Nephron (organoid): ENCODE data around the gene FOXA2.

Experiments
- H3K27ac Mint-ChIP-seq, 3 experiments: 2 replicates each; pipeline ENCODE4 v1.8.0; 2020; ENCODE audit warnings: mixed read lengths in 3 of 3, mild to moderate bottlenecking in 2 of 3, moderate library complexity in 1 of 3
- H3K27me3 Mint-ChIP-seq: 2 replicates; pipeline ENCODE4 v1.8.0; 2021; ENCODE audit warnings: low read depth, mild to moderate bottlenecking, moderate library complexity, mixed read lengths
- H3K36me3 Mint-ChIP-seq: 2 replicates; pipeline ENCODE4 v1.8.0; 2020; ENCODE audit warnings: low read depth, mixed read lengths
- H3K4me1 Mint-ChIP-seq: 2 replicates; pipeline ENCODE4 v1.8.0; 2020; ENCODE audit warnings: mixed read lengths
- H3K4me3 Mint-ChIP-seq, 3 experiments: 2 replicates each; pipeline ENCODE4 v1.8.0; 2020; ENCODE audit warnings: mild to moderate bottlenecking in 3 of 3, mixed read lengths in 3 of 3, moderate library complexity in 2 of 3
- H3K9me3 Mint-ChIP-seq: 2 replicates; pipeline ENCODE4 v1.8.0; 2020; ENCODE audit warnings: mixed read lengths
- TF ChIP-seq, protein P1 (sequence below), 3 experiments: fragments of 200-600 bp; sonication (generic); IDR thresholded peaks; one replicate each; pipeline ENCODE4 v1.5.0; 2021; ENCODE audit warnings: antibody characterized with exemption in 3 of 3; ENCODE audit not compliant: unreplicated experiment in 3 of 3

The FOXA2 gene

DNA sequence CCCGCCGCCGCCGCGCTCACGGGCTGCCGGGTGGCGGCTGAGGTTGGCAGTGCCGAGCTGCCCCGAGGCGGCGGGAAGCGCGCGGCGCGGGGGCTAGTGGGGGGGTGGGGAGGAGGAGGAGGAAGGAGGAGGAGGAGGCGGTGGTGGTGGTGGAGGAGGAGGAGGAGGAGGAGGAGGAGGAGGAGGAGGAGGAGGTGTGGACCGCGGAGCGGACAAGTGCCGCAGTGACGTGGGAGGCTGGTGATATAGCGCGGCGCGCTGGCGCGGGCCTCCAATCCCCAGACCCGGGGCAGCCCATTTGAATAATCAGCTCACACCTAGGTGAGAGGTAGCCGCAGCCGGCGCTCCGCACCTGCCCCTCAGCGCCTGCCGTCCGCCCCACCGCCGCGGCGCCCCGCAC lies at the start of gene FOXA2:
FOXA2 (minus strand) TSS at position 51 of the 400 bp plus-strand sequence. CDS start 294 bp downstream, outside the sequence.
- Mint-ChIP-seq H3K27ac (no peak within 1 kb of the TSS), H3K9me3 (no peaks in the 10 kb centered on the region), H3K27me3 (peaks cover 100% of the 10 kb centered on the region), H3K4me1 (peaks cover 7% of the 10 kb centered on the region), H3K36me3 (peaks cover 4% of the 10 kb centered on the region), H3K4me3 (peak within 1 kb of the TSS; percentile 78 to 81 (median 79))
- TF ChIP-seq, protein P1, sequence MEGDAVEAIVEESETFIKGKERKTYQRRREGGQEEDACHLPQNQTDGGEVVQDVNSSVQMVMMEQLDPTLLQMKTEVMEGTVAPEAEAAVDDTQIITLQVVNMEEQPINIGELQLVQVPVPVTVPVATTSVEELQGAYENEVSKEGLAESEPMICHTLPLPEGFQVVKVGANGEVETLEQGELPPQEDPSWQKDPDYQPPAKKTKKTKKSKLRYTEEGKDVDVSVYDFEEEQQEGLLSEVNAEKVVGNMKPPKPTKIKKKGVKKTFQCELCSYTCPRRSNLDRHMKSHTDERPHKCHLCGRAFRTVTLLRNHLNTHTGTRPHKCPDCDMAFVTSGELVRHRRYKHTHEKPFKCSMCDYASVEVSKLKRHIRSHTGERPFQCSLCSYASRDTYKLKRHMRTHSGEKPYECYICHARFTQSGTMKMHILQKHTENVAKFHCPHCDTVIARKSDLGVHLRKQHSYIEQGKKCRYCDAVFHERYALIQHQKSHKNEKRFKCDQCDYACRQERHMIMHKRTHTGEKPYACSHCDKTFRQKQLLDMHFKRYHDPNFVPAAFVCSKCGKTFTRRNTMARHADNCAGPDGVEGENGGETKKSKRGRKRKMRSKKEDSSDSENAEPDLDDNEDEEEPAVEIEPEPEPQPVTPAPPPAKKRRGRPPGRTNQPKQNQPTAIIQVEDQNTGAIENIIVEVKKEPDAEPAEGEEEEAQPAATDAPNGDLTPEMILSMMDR (IDR thresholded peaks at IDR 0.05; ENCODE audit: unreplicated experiment in 3 of 3): no peak

GRCh38 chr20:22630701-22631100 lies 46.3 kb upstream of the FOXA2 start:
- Mint-ChIP-seq H3K9me3 (no peaks in the 10 kb centered on the region), H3K36me3 (no peaks in the 10 kb centered on the region), H3K4me3 (no peak overlapping the region), H3K27me3 (peaks cover 20% of the 10 kb centered on the region), H3K4me1 (no peaks in the 10 kb centered on the region), H3K27ac (no peak overlapping the region)
- TF ChIP-seq, protein P1 (IDR thresholded peaks at IDR 0.05; ENCODE audit: unreplicated experiment in 3 of 3): no peak

DNA sequence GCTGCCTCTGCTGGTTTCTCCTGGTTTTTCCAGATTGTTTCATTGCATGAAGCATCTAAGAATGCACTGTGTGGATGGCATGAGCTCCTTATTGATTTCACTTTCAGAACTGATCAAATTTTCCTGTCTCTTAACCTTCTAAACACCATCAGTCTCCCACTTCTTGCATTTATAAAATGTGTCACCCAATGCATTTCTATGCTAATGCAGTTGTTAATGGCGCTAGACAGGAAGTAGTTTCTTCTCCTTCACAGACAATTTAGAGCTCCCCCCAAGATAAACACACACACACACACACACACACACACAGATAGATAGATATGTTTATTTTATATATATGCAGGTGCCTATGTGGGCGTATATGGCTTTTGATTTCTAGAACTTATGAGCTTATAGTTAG lies 45.6 kb upstream of the FOXA2 start:
- TF ChIP-seq, protein P1 (IDR thresholded peaks at IDR 0.05; ENCODE audit: unreplicated experiment in 3 of 3): no peak
- Mint-ChIP-seq H3K4me3 (no peak overlapping the region), H3K27ac (no peak overlapping the region), H3K27me3 (peaks cover 19% of the 10 kb centered on the region), H3K36me3 (no peaks in the 10 kb centered on the region), H3K4me1 (no peaks in the 10 kb centered on the region), H3K9me3 (no peaks in the 10 kb centered on the region)

GRCh38 chr20:22629447-22629846 lies 45.1 kb upstream of the FOXA2 start:
- H3K36me3 Mint-ChIP-seq: no peaks in the 10 kb centered on the region
- no peak overlapping the region for H3K4me3 Mint-ChIP-seq
- no peak overlapping the region for H3K27ac Mint-ChIP-seq
- no peaks in the 10 kb centered on the region for H3K4me1 Mint-ChIP-seq
- H3K9me3 Mint-ChIP-seq: no peaks in the 10 kb centered on the region
- TF ChIP-seq, protein P1 (IDR thresholded peaks at IDR 0.05; ENCODE audit: unreplicated experiment in 3 of 3): no peak
- peaks cover 17% of the 10 kb centered on the region for H3K27me3 Mint-ChIP-seq

DNA sequence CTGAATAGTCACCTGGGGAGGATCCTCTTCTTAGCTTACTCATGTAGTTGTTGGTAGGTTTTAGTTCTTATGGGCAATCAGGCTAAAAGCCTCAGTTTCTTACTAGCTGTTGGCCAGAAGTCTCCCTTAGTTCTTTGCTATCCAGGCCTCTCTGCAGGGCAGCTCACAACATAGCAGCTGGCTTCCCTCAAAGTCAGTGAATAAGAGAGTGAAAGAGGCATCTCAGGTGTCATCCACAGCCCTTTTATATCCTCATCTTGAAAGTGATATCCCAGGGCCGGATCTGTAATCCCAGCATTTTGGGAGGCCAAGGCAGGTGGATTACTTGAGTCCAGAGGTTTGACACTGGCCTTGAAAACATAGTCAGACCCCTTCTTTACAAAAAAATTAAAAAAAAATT lies 42.1 kb upstream of the FOXA2 start:
- no peak overlapping the region for H3K4me3 Mint-ChIP-seq
- H3K27me3 Mint-ChIP-seq: peaks cover 30% of the 10 kb centered on the region
- no peaks in the 10 kb centered on the region for H3K9me3 Mint-ChIP-seq
- H3K36me3 Mint-ChIP-seq: no peaks in the 10 kb centered on the region
- H3K27ac Mint-ChIP-seq: no peak overlapping the region
- no peaks in the 10 kb centered on the region for H3K4me1 Mint-ChIP-seq
- TF ChIP-seq, protein P1 (IDR thresholded peaks at IDR 0.05; ENCODE audit: unreplicated experiment in 3 of 3): no peak

DNA sequence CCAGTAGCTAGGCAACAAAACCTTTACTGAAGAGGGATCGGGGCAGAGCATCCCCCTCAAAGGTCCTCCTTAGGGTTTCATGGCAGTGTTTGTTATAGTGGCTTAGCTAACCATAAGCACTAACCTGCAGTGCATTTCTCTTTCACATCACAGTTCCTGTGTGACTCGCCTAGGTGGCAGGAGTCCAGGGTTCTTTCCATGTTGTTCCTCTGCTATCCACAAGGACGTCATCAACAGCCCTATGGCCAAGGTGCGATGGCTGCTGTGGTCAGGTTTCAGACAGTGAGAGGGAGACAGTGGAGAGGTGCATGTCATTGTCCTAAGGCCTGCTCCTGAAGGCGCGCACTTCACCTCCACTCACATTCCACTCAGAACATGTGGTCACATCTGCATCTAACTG lies 38.8 kb upstream of the FOXA2 start:
- no peaks in the 10 kb centered on the region for H3K4me1 Mint-ChIP-seq
- no peak overlapping the region for H3K27ac Mint-ChIP-seq
- TF ChIP-seq, protein P1 (IDR thresholded peaks at IDR 0.05; ENCODE audit: unreplicated experiment in 3 of 3): no peak
- no peaks in the 10 kb centered on the region for H3K9me3 Mint-ChIP-seq
- H3K27me3 Mint-ChIP-seq: peaks cover 31% of the 10 kb centered on the region
- H3K36me3 Mint-ChIP-seq: no peaks in the 10 kb centered on the region
- no peak overlapping the region for H3K4me3 Mint-ChIP-seq
